LoVo (cell line): ENCODE data around the gene CABLES2.

ENCODE experiments used
- DNase-seq: peaks from one replicate; pipeline ENCODE4 v3.0.0-alpha.2; 2016; ENCODE audit warnings: low spot score

Gene CABLES2

DNA sequence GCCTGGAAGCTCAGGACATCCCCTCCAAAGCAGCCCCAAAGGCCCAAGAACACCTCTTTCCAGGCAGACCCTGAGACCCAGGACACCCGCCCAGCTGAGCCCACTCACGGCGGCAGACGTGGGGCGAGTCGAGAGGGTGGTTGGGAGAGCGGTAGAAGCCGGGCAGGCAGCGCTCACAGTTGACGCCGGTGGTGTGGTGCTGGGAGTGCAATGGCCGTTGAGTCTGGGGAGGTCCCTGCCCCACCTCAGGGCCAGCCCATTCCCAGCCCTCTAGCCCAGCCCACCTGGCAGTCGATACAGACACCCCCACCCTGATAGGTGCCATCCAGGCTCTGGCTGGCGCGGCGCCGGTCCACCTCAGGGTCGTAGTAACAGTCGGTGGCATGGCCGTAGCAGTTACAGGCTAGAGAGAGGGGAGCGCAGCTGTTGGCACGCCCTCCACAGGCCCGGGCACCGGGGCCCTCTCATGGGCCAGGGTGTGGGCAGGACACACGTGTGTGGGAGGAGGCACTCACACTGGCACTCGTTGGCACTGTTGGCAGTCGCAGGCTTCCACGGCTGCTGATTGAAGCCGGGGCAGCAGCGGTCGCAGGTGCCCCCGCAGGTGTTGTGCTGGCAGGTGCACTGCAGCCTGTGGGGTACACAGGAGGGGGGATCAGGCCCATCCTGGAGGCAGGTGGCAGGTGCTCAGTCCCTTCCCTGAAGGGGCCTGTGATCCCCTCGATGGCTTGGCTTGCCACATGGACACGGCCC is 60.5 kb downstream of the CABLES2 start:
- no peak for DNase-seq

DNA sequence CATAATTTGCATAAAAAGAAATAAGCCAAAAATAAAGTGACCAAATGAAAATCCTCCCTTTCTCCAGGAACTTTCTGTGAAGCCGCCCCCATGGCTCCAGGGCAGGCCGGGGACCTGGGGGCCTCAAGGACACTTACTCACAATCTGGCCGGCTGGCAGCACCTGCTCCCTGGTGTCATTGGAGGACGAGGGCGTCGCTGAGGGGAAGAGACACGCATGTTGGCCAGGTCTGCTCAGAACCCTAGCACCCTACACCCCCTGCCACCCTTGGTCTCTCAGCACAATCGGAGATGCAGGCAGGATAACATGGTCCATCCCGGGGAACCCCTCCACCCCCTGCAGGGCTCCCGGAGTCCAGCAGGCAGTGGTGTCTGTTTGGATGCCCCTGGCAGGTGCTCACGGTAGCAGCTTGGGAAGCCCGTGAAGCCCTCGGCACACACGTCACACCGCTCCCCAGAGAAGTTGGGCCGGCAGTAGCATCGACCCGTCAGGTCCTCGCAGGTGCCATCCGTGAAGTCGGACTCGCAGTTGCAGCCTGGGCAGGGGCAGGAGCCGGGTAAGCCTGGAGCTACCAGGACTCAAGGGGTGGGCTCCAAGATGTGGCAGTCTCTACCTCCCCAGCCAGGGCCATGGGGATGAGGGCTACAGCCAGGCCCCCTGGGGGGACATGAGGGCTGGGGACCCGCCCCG is 61.3 kb downstream of the CABLES2 start:
- no peak for DNase-seq

GRCh38 chr20:62344782-62345181 is 62.3 kb downstream of the CABLES2 start:
- DNase-seq: no peak

DNA sequence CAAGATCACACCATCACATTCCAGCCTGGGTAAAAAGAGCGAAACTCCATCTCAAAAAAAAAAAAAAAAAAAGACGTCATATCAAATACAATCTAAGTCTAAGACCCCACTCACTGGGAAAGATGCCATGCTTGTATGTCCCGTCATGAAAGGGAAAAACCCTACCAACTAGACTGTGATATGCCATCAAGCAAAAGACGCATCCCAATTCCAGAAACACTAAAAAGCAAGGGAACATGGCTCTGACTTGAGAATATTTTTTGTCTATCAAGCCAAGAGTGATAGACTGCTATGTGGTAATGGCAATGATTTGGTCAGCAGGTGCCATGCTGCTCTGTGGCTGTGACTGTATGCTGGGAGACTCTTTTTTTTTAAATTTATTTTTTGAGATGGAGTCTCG is 63.0 kb downstream of the CABLES2 start:
- DNase-seq: no peak

- DNase-seq: no peak
Observed at GRCh38 chr20:62342910-62343309, 64.2 kb downstream of the CABLES2 start.

GRCh38 chr20:62339647-62340062 is 67.4 kb downstream of the CABLES2 start:
- DNase-seq: no peak
